Left lung (tissue), 10 donors: ENCODE data around the gene EPHA2. TPM values are rescaled to one million over a fixed set of nuclear protein-coding genes. Genes with fewer than 3 reads are reported as not detected.

ENCODE experiments used
- ATAC-seq: fragments of 200-7000 bp; cut with Tn5 transposase; one replicate; pipeline ENCODE4 v1.9.1; 2020; ENCODE audit warnings: moderate library complexity
- DNase-seq, 4 donors: peaks; one replicate each; pipeline ENCODE4 v3.0.0-alpha.2; 2013 to 2020
- H3K27ac ChIP-seq, 2 donors: fragments of 200-600 bp; sonication (generic) in 1 of 2; one replicate each; pipeline versions ENCODE4 v1.5.0 to v1.8.0; 2020 to 2021
- H3K27me3 ChIP-seq, 2 donors: fragments of 200-600 bp; sonication (generic) in 1 of 2; one replicate each; pipeline versions ENCODE4 v1.5.0 to v1.8.0; 2020 to 2021
- H3K36me3 ChIP-seq, 2 donors: fragments of 200-600 bp; sonication (generic) in 1 of 2; one replicate each; pipeline versions ENCODE4 v1.5.0 to v1.8.0; 2020 to 2021
- H3K4me1 ChIP-seq, 2 donors: fragments of 200-600 bp; one replicate each; pipeline ENCODE4 v1.8.0; 2021
- H3K4me3 ChIP-seq, 2 donors: fragments of 200-600 bp; sonication (generic) in 1 of 2; one replicate each; pipeline versions ENCODE4 v1.5.0 to v1.8.0; 2020 to 2021; ENCODE audit warnings: mild to moderate bottlenecking in 1 of 2
- H3K9me3 ChIP-seq, 2 donors: fragments of 200-600 bp; sonication (generic) in 1 of 2; one replicate each; pipeline versions ENCODE4 v1.5.0 to v1.8.0; 2020 to 2021
- CTCF ChIP-seq, 2 donors: fragments of 200-600 bp; sonication (generic) in 1 of 2; IDR thresholded peaks; one replicate each; pipeline versions ENCODE4 v1.5.0 to v1.8.0; 2021; ENCODE audit warnings: antibody characterized with exemption in 2 of 2
- intact Hi-C, 2 donors: fragments of 100-400 bp; cut with DNase I; formaldehyde crosslinking; loops; one replicate each; pipeline versions ENCODE4 v1.11.2 to v1.14.2; 2022
- polyA plus RNA-seq, 6 donors: library from polyadenylated mRNA; unstranded; fragments of 120-200 nt; gene quantifications; one replicate each; pipeline ENCODE4 v1.2.1, GENCODE V29; 2013; ENCODE audit not compliant: insufficient read length in 6 of 6
- total RNA-seq, 2 donors: library from RNA; stranded (reverse); fragmentation: NEBNext Ultra II Directional; extraction: Animal tissue kit (Norgen Biotek cat#: 25700); gene quantifications; one replicate each; pipeline ENCODE4 v1.2.1, GENCODE V29; 2021
- donor health status: DM: no; HTN: yes; CAD: no.
- donor health status: DM: no; HTN: no; CAD: no.

Gene EPHA2
- total and polyA plus RNA-seq, 8 donors = 12.6 to 62.6 (median 33.9) TPM

DNA sequence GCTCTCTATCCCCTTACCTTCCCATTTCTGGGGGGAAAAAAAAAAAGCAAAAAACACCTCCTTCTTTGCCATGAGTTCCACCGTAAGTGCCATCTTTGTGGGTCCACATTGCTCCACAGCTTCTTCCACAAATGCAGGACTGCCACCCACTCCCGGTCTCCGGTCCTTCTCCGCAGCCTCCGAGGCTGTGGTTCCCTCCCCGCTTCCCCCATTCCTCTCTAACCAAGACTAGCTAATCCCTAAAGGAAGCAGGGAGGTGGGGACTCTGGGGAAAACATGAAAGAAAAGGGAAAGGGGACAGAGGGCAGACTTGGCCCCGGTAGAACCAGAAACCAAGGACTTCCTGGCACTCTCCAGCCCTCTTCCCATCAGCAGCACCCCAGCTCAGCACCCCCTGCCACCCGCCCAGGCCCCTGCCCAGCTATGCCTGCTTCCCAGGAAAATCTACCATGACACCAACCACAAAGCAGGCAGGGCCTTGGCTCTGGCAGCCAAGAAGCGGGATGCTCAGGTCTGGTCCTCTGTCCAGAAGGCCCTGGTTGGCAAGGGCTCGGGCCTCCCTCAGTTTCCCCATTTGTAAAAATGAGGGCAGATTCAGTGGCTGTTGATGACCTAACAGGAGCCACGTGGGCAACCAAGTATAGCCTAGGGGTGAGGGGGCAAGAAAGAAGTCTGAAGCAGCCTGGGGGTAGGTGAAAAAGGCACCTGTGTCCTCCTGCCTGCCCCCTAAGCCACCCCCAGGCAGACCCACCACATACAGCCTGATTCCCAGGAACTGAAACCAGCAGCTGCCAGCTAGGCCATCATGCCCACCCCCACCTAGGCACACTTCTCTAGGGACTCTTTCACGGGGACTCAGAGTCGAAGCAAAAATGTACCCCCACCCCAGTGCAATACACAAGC, 2.5 kb downstream of the EPHA2 start:
- intact Hi-C loops = no loop called here
- Histone ChIP-seq H3K4me3 (peak overlapping the region; percentile 65 to 84), H3K36me3 (peaks cover 0 to 21% of the 10 kb centered on the region in 2 donors), H3K9me3 (no peaks in the 10 kb centered on the region), H3K4me1 (peaks cover 38 to 72% of the 10 kb centered on the region in 2 donors), H3K27me3 (peaks cover 0 to 24% of the 10 kb centered on the region in 2 donors), H3K27ac (peak overlapping the region; percentile 57 to 87)
- DNase-seq (no peak), ATAC-seq (no peak)
- TF ChIP-seq CTCF (IDR thresholded peaks at IDR 0.05) = no peak

GRCh38 chr1:16152481-16153087, 3.3 kb downstream of the EPHA2 start:
- intact Hi-C loops = no loop called here
- H3K27ac ChIP-seq = peak overlapping the region; percentile 57 to 87
- H3K9me3 ChIP-seq = no peaks in the 10 kb centered on the region
- ATAC-seq = peak; percentile 1
- TF ChIP-seq CTCF (IDR thresholded peaks at IDR 0.05) = no peak
- peaks cover 0 to 24% of the 10 kb centered on the region in 2 donors for H3K27me3 ChIP-seq
- DNase-seq = no peak
- peak overlapping the region; percentile 65 to 84 for H3K4me3 ChIP-seq
- peaks cover 38 to 74% of the 10 kb centered on the region in 2 donors for H3K4me1 ChIP-seq
- peaks cover 0 to 29% of the 10 kb centered on the region in 2 donors for H3K36me3 ChIP-seq

GRCh38 chr1:16151995-16152384, 3.9 kb downstream of the EPHA2 start:
- Histone ChIP-seq H3K9me3 (no peaks in the 10 kb centered on the region), H3K36me3 (peaks cover 0 to 31% of the 10 kb centered on the region in 2 donors), H3K27me3 (peaks cover 0 to 24% of the 10 kb centered on the region in 2 donors), H3K4me1 (peaks cover 39 to 74% of the 10 kb centered on the region in 2 donors), H3K27ac (peak overlapping the region; percentile 4 to 13), H3K4me3 (no peak overlapping the region)
- DNase-seq (no peak), ATAC-seq (no peak)
- intact Hi-C loops = no loop called here
- no peak for TF ChIP-seq CTCF (IDR thresholded peaks at IDR 0.05)

GRCh38 chr1:16151196-16151994, 4.5 kb downstream of the EPHA2 start:
- Histone ChIP-seq H3K4me3 (no peak overlapping the region), H3K9me3 (no peaks in the 10 kb centered on the region), H3K27ac (peak overlapping the region; percentile 4 to 13), H3K4me1 (peaks cover 39 to 74% of the 10 kb centered on the region in 2 donors), H3K27me3 (peaks cover 0 to 24% of the 10 kb centered on the region in 2 donors), H3K36me3 (peaks cover 0 to 31% of the 10 kb centered on the region in 2 donors)
- intact Hi-C loops = no loop called here
- TF ChIP-seq CTCF (IDR thresholded peaks at IDR 0.05) = no peak
- ATAC-seq = no peak
- DNase-seq = no peak
